GM23248 (cell line): ENCODE measurements around the gene MPZL2.

Experiments
- EZH2 ChIP-seq: fragments of 200-600 bp; sonication (generic); IDR thresholded peaks from 2 replicates; pipeline ENCODE4 v1.6.1; 2018; ENCODE audit warnings: antibody characterized with exemption, mild to moderate bottlenecking; ENCODE audit not compliant: insufficient read depth, poor library complexity, severe bottlenecking
- EZH2phosphoT487 ChIP-seq: fragments of 200-600 bp; sonication (generic); IDR thresholded peaks from 2 replicates; pipeline ENCODE4 v1.6.1; 2018; ENCODE audit warnings: antibody characterized with exemption, moderate library complexity, mild to moderate bottlenecking, low read depth; ENCODE audit not compliant: insufficient read depth

DNA sequence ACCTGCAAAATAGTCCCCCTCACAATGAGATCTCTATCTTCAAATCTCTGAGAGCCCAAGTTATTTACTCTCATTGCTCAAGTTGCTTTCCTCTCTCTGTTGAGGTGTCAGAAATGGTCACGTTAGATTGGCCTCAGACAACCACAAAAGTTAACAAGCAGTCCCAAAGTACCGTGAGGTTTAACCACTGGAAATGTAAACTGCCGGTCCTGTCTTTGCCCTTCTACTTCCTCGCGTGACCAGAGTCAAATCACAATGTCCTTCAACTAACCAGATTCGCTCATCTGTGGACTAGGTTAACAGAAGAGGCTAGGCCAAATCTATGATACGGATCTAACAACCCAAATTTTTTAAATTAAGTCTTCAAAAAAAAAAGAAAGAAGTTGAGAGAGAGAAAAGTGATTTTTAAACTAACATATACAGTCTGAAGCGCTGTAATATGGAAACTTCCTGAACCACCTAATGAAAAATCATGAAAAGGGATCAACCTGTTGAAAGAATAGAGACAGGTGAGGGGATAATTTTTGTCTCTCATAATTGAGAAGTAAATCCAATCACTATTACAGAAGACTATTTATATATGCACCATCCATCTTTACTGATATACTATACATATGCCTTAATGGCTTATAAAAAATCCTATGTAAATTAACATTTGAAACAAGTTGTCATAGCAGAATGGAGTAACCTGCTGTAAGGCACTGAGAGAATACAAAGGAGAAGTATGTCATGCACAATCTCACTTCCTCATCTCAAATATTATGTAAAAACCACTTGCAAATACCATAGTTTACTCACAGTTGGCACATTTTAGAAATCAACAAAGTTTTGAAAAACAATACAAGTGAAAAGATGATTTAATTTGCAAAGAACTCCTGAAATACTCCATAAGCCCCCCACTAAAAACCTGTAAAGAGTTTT is 36.0 kb downstream of the MPZL2 start:
- TF ChIP-seq EZH2phosphoT487: no peak
- no peak for TF ChIP-seq EZH2
